WERI-Rb-1 (cell line): ENCODE data around the gene MPDU1.

Experiments
- DNase-seq: peaks from one replicate; pipeline ENCODE4 v3.0.0-alpha.2; 2020
- H3K27ac ChIP-seq: fragments of 250-450 bp; sonication (Bioruptor Pico); 2 replicates; pipeline ENCODE4 v1.5.1; 2020; ENCODE audit warnings: mild to moderate bottlenecking, moderate library complexity
- H3K27me3 ChIP-seq: fragments of 250-450 bp; sonication (Bioruptor Pico); 2 replicates; pipeline ENCODE4 v1.5.1; 2021; ENCODE audit warnings: mild to moderate bottlenecking, low read depth, moderate library complexity; ENCODE audit not compliant: insufficient read depth, severe bottlenecking
- H3K36me3 ChIP-seq: fragments of 250-450 bp; sonication (Bioruptor Pico); 2 replicates; pipeline ENCODE4 v1.5.1; 2020; ENCODE audit warnings: mild to moderate bottlenecking, moderate library complexity
- H3K4me3 ChIP-seq: 2 replicates; pipeline ENCODE4 v1.5.1; 2011; ENCODE audit warnings: low read depth, mild to moderate bottlenecking, control low read depth, low read length
- H3K9me3 ChIP-seq: fragments of 250-450 bp; sonication (Bioruptor Pico); 2 replicates; pipeline ENCODE4 v1.5.1; 2021; ENCODE audit warnings: mild to moderate bottlenecking, moderate library complexity; ENCODE audit not compliant: severe bottlenecking
- CTCF ChIP-seq: IDR thresholded peaks from 2 replicates; pipeline ENCODE4 v1.5.1; 2011; ENCODE audit warnings: low read depth, mild to moderate bottlenecking, control low read depth, inconsistent platforms, low read length

Gene MPDU1

DNA sequence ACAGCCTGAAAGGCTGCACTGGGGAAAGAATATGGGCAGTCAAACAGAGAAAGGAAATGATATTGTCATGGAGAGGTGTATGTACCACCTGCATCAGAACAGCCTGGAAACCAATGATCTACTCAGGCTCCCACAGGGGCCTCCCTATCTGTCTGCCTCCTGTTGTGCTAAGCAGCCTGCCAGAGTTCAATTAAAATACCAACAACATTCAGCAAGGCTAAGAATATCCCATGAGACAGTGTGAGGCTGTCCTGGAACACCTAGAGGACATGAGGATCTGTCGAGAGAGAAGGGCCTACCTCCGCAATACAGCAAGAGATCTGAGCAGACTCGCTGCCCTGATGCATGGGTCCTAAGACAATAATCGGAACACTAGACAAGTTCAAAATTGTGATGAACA lies 22.6 kb downstream of the MPDU1 start:
- DNase-seq: no peak
- Histone ChIP-seq H3K27ac (no peak overlapping the region), H3K27me3 (no peaks in the 10 kb centered on the region), H3K36me3 (peaks cover 64% of the 10 kb centered on the region), H3K4me3 (no peak overlapping the region), H3K9me3 (no peaks in the 10 kb centered on the region)
- TF ChIP-seq CTCF: no peak

DNA sequence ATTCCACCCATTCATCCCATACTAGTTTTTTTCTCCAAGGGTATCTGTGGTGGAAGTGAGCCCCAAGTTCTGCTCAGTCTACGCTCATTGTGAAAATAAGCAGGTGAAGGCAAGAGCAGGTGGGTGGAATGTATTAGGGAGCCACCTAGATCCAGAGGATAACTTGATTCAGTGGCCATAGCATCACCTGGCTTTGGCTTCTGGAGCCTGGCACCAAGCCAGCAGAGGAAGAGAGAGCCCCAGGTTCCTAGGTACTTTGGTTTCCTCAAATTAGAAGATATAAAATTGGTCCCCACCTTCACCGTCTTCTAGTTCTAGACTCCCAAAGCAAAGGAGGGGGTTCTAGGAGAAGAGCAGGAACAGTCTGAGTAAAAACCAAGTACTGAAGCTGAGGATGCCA lies 27.0 kb downstream of the MPDU1 start:
- Histone ChIP-seq H3K27ac (no peak overlapping the region), H3K4me3 (no peak overlapping the region), H3K27me3 (no peaks in the 10 kb centered on the region), H3K36me3 (peaks cover 38% of the 10 kb centered on the region), H3K9me3 (no peaks in the 10 kb centered on the region)
- no peak for DNase-seq
- no peak for TF ChIP-seq CTCF

DNA sequence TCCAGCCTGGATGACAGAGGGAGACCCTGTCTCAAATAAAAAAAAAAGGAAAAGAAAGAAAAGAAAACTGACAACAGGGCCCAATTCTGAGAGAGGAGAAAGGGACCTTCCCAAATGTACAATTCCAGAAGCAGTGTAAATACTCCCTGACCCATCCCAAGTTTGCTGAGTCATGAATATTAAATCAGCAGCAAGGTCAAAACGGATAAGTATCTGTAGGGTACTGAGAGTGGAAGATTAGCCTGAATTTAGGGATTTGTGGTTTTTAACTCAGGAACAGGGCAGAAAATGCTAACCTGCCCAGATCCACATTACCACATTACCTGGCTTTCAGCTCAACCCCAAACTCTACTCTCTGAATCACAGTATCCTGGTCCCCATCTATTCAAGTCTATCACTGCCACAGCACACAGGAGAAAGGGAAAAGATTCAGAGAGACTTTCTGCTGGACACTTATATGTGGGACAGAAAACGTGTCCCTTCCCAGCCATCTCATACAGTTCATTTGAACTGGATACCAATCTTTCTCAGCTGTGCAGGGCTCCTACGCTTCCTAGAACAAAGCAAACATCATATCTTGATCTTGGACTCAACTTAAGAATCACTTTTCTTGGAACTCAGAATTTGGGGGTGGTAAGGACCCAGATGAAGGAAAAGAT lies 28.1 kb downstream of the MPDU1 start:
- H3K4me3 ChIP-seq: no peak overlapping the region
- no peak for DNase-seq

GRCh38 chr17:7612294-7612640 lies 28.6 kb downstream of the MPDU1 start:
- no peak for TF ChIP-seq CTCF
- Histone ChIP-seq H3K36me3 (peaks cover 30% of the 10 kb centered on the region), H3K9me3 (no peaks in the 10 kb centered on the region), H3K27ac (no peak overlapping the region), H3K27me3 (no peaks in the 10 kb centered on the region), H3K4me3 (no peak overlapping the region)
- DNase-seq: no peak

More for the DNA sequence above, 28.1 kb downstream of the MPDU1 start:
- no peak for TF ChIP-seq CTCF
- H3K27me3 ChIP-seq: no peaks in the 10 kb centered on the region
- H3K36me3 ChIP-seq: peaks cover 30% of the 10 kb centered on the region
- no peak overlapping the region for H3K27ac ChIP-seq
- H3K9me3 ChIP-seq: no peaks in the 10 kb centered on the region

DNA sequence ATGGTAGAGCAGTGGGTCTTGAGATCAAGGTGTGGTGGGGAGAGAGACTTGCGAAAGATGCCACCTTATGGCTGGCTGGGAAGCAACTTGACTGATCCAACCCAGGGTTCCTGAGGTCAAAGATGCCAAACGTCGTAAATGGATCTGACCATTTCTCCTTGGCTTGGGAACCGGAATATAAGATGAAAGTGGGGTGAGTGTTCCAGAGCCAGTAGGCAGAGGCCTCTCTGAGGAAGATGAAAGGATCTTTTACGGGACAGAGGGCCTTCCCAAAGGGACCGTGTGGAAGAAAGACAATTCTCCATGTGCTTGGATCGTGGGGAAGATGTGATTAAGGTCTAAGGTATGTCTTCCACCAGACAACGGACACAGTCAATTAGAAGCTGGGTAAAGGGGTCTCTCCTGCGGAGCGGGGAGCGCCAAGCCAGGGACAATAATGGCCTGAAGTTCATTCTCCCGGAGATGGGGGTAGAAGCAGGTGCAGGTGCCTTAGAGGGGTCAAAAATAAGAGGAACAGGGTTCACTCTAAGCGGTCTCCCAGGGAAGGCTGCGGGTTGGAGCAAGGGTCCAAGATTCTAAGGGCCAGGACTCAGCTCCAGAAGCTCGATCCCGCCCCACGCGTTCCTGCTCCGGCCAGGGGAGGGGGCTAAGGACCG lies 30.2 kb downstream of the MPDU1 start:
- no peak for DNase-seq
- peaks cover 27% of the 10 kb centered on the region for H3K36me3 ChIP-seq

More for the DNA sequence above, 30.2 kb downstream of the MPDU1 start:
- Histone ChIP-seq H3K27me3 (no peaks in the 10 kb centered on the region), H3K27ac (peak overlapping the region; percentile 72), H3K9me3 (no peaks in the 10 kb centered on the region), H3K4me3 (peak overlapping the region; percentile 94)
- 0 out of 2 replicates have a peak, but pooled peaks have one; percentile 11 for TF ChIP-seq CTCF
